GM12878 (cell line): ENCODE data around the gene ACBD5.

Source experiments
- EP300 ChIP-seq, 2 experiments: fragments of 150-350 bp in 1 of 2; IDR thresholded peaks; 2 replicates each; pipeline ENCODE4 v1.6.1; 2011 to 2012; ENCODE audit warnings: low read depth in 2 of 2, low read length in 2 of 2, borderline replicate concordance in 1 of 2, improper control_type of control experiment in 1 of 2, inconsistent platforms in 1 of 2; ENCODE audit not compliant: control insufficient read depth in 1 of 2
- GABPA ChIP-seq: IDR thresholded peaks from 2 replicates; pipeline ENCODE4 v1.6.1; 2014; ENCODE audit warnings: antibody characterized with exemption, low read depth, mild to moderate bottlenecking, inconsistent platforms
- JUND ChIP-seq: IDR thresholded peaks from 2 replicates; pipeline ENCODE4 v1.6.1; 2012; ENCODE audit warnings: low read depth, mild to moderate bottlenecking, low read length, improper control_type of control experiment, moderate library complexity
- LARP7 ChIP-seq: fragments of 450-650 bp; IDR thresholded peaks from 2 replicates; pipeline ENCODE4 v1.6.1; 2017; ENCODE audit warnings: mild to moderate bottlenecking
- NR2F1 ChIP-seq: fragments of 450-650 bp; conservative IDR thresholded peaks from 2 replicates; pipeline ENCODE4 v1.6.1; 2017; ENCODE audit warnings: mild to moderate bottlenecking
- NRF1 ChIP-seq: conservative IDR thresholded peaks from 2 replicates; pipeline ENCODE4 v1.6.1; 2011; ENCODE audit warnings: mild to moderate bottlenecking, low read depth, low read length, improper control_type of control experiment
- POLR2AphosphoS2 ChIP-seq: IDR thresholded peaks from 2 replicates; pipeline ENCODE4 v1.6.1; 2011; ENCODE audit warnings: low read depth, mild to moderate bottlenecking, low read length, improper control_type of control experiment, moderate library complexity
- POLR2AphosphoS5 ChIP-seq: IDR thresholded peaks from 2 replicates; pipeline ENCODE4 v1.6.1; 2011; ENCODE audit warnings: mild to moderate bottlenecking, low read length, inconsistent platforms
- RAD21 ChIP-seq: IDR thresholded peaks from 2 replicates; pipeline ENCODE4 v1.6.1; 2011; ENCODE audit warnings: mild to moderate bottlenecking, low read depth, low read length, moderate library complexity; ENCODE audit not compliant: insufficient read depth
- RB1 ChIP-seq: fragments of 450-650 bp; formaldehyde crosslinking; IDR thresholded peaks from 2 replicates; pipeline ENCODE4 v1.6.1; 2017; ENCODE audit warnings: mild to moderate bottlenecking, borderline replicate concordance
- SMC3 ChIP-seq: IDR thresholded peaks from 2 replicates; pipeline ENCODE4 v1.6.1; 2011; ENCODE audit warnings: low read length, improper control_type of control experiment, borderline replicate concordance
- SRF ChIP-seq, 2 experiments: IDR thresholded peaks; 2 replicates each; pipeline ENCODE4 v1.6.1; 2011; ENCODE audit warnings: low read depth in 2 of 2, low read length in 2 of 2, mild to moderate bottlenecking in 1 of 2, moderate library complexity in 1 of 2
- TF ChIP-seq, protein P1 (sequence below): IDR thresholded peaks from 2 replicates; pipeline ENCODE4 v1.6.1; 2012; ENCODE audit warnings: low read depth, low read length, improper control_type of control experiment
- TF ChIP-seq, protein P2 (sequence below): IDR thresholded peaks from 2 replicates; pipeline ENCODE4 v1.6.1; 2011; ENCODE audit warnings: low read depth, mild to moderate bottlenecking, low read length, moderate library complexity, borderline replicate concordance; ENCODE audit errors: extremely low read depth

DNA sequence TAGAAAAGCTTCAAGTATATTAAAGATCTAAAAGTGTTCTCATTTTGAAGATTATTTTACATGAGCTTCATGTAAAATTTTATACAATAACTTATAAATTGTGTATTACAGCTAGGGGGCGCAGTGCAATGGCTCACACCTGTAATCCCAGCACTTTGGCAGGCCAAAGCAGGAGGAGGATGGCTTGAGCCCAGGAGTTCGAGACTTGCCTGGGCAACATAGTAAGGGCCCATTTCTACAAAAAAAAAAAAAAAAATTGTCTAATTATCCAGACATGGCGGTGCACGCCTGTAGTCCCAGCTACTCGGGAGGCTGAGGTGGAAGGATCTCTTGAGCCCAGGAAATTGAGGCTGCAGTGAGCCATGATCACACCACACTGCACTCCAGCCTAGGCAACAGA, 16.6 kb downstream of the ACBD5 start:
- TF ChIP-seq LARP7: no peak
- TF ChIP-seq, protein P1, sequence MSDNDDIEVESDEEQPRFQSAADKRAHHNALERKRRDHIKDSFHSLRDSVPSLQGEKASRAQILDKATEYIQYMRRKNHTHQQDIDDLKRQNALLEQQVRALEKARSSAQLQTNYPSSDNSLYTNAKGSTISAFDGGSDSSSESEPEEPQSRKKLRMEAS: no peak
- no peak for TF ChIP-seq POLR2AphosphoS5
- no peak for TF ChIP-seq GABPA
- TF ChIP-seq EP300 (IDR thresholded peaks at IDR 0.05; ENCODE audit: borderline replicate concordance in 1 of 2, control insufficient read depth in 1 of 2, low read depth in 2 of 2, low read length in 2 of 2): no peak
- no peak for TF ChIP-seq POLR2AphosphoS2
- TF ChIP-seq RAD21: peak; percentile 51
- no peak for TF ChIP-seq JUND
- no peak for TF ChIP-seq SRF (IDR thresholded peaks at IDR 0.05; ENCODE audit: low read depth in 2 of 2, low read length in 2 of 2)
- TF ChIP-seq RB1: no peak
- TF ChIP-seq NR2F1: no peak
- TF ChIP-seq, protein P2, sequence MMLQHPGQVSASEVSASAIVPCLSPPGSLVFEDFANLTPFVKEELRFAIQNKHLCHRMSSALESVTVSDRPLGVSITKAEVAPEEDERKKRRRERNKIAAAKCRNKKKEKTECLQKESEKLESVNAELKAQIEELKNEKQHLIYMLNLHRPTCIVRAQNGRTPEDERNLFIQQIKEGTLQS: no peak
- TF ChIP-seq NRF1: no peak
- peak; percentile 45; the same call in 1 of the 2 replicates for TF ChIP-seq SMC3
